Measurements from ENCODE around the gene FHIT.

Gene FHIT

DNA sequence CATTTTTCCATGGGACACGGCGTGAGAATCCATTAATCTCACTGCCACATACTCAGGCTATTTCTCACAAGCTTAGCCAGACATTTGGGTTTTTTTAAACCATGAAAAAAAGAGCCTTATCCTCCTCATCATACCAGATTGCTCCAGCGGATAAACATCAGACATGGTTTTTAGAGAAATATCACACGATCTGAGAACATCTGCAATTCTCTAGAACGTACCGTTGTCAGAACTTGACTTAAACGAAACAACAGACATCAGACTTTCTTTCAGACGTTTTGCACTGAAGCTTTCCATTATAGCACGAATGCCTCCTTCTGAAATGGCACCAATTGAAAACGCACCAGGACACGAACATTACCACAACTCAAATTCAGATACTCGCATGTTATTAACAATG, 1457.3 kb downstream of the FHIT start:
- DNase-seq, result no peak

DNA sequence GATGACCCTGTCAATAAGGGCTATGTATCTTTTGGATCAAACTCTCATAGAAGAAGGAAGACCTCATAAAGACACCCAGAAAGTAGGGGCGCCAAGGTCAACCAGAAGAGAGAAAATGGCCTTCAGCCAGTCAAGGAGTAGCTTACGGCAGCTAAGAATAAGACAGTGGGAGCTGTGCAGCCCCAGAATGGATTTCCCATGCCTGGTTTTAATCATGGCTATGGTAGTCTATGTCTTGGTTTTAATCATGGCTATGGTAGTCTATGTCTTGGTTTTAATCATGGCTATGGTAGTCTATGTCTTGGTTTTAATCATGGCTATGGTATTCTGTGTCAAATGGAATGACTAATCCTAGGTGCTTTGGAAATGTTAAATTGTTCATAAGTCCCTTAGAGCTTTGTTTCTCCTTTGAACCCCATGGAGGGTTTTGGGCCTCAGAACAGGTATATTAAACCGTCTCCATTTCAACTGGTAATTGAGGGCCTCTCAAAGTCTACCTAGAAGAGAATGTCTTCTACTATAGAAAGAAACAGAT, 1459.4 kb downstream of the FHIT start:
- no peak for DNase-seq

DNA sequence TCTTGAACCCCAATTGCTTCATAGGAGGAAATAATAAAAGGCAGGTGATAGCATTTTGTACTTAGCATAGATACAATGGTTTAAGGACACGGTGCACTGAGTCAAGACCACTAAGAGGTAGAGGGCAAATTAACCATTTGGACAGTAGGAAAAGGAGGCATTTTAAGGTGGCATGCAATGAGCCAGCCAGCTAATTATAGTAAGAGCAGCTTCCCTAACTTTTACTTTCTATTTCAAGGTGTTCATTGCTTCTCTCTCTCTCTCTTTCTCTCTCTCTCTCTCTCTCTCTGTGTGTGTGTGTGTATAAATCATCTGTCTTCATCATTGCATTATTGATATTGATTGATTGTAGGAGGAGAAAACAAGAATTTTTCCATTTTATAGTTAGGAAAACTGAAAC, 1461.0 kb downstream of the FHIT start:
- DNase-seq, result no peak

DNA sequence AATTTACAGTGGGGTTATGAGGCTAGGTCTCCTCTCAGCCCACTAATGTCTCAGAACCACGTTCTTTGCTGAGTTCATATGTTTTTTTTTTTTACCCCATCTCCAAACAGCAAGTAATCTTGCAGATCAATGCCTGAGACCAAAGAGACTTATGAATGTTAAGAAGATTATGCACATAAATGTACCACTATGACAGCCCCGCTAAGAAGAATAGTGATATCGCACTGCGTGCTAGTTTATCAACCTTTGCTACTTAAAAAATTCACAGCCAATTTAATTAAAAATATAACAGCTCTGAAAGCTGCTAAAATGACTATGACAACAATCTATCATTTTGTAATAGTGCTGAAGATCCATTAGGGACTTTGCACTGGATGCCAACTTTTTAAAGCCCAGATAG, 1462.5 kb downstream of the FHIT start:
- DNase-seq, result no peak

DNA sequence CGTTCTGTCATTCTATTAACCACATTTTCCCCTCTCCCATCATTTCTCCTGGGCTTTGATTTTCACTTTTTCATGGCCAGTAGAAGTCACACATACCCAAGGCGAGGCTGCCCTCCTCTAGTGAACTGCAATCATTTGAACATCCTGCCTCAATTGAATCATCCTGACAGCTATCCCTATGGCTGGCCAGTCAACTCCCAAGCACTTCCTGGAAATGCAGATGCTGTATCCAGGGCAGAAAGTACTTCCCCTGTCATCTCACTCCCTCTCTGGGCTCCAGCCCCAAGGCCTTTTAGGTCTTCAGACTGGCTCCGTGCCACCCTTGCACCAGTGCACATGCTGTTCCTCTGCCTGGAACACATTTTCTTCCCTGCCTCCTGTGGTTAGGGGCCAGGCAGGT, 1463.1 kb downstream of the FHIT start:
- no peak for DNase-seq

DNA sequence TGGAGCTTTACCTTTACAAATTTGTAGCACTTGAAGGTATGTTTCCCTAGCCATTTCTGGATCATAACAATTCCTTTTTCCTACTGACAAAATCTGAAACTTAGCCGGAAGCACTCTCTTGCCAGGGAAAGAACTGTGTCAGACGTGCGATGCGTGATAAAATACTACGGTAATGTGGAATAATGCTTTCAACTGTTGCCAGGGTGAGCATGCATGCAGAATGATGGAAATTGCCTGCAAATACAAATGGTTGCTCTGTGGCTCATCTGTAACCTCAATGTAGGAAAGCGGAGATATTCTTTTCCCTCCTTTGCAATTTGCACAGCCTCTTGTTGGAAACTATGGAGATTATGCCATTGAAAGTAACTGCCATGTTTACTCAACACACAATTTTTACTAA, 1464.9 kb downstream of the FHIT start:
- no peak for DNase-seq

DNA sequence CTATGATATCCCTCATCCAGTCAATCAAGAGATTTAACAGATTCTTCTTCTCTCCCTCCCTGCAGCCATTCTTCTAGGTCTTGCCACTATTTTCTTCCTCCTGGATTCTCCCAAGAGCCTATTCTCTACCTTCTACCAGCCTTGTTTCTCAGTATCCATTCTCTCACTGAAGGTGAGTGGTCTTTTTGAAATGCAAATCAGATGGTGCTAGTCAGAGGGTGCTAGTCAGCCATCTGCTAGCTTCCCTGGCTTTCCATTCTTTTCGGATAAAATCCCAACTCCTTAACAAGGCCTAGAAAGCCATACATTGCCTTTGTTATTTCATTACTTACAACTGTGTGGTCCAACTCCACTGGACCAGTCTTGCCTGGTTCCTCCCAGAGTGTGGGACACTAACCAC, 1467.1 kb downstream of the FHIT start:
- DNase-seq, result no peak

DNA sequence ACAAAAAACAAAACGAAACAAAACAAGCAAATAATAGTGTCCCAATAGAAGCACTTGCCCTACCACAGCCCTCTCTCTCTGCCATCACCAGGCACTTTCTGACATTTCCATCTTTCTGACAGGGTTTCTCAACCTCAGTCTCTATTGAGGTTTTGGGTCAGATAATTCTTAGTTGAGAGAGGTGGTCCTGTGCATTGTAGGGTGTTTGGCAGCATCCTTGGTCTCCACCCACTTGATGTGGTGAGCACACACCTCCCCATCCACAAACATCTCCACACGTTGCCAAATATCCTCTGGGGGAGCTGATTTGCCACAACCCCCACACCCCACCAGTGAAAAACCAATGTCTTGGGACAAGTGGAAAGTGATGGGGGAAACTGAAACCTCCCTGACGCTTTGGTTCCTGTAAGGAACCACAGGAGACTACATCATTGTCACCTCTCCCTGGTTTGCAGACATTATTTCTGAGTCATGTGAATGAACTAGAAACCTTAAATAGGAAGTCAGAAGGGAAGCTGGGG, 1467.7 kb downstream of the FHIT start:
- DNase-seq, result no peak

DNA sequence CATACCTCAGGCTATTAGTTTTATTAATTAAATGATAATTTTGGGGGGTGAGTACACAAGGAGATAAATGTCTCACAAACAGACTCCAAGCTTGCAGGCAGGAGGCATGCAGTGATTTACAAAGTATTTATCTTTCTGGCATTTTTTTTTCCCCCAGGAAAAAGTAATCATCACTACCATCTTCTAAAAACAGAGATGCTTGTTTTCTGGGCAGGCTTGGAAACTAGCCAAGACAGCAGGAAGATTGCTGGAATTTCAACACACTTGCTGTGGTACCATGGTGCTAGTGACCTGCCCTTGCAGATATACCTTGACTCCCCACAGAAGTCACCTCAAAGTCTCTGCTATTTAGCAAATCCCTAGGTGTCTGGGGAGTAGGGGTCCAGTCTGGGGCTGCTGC, 1468.6 kb downstream of the FHIT start:
- no peak for DNase-seq

DNA sequence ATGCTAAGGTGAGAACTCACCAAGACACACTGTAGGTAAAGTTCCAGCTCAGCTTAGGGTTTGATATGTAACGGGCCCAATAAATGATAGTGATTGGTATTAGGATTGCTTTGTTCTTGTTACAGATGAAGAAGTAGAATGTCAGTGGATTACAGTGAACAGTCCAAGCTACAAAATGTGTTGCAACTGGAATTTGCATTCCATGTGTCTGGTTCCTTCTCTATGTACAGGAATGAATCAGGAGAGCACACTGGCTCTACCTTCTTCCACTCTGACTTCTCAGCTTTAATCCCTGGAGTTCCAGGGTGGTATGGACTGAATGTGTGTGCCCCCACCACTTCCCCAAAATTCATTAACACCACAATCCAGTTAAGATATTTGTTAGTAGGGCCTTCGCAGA, 1471.0 kb downstream of the FHIT start:
- DNase-seq, result no peak

DNA sequence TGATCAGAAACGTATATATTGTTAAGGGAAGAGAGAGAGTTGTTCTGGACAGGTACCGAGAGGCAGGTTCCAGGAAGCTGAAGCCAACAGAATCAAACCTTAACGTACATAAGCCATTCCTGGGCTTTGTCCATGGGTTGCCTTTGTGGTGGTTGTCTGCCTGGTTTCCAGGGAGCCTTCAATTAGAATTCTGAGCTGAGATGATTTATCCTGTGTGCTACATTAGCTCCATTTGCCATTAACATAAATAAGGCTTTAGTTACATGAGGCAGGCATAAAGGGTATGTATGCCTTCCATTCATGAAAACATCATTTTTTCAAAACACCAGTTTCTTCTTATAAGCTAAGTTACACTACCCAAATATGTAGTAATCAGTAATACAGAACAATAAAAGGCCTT, 1472.0 kb downstream of the FHIT start:
- DNase-seq, result no peak

DNA sequence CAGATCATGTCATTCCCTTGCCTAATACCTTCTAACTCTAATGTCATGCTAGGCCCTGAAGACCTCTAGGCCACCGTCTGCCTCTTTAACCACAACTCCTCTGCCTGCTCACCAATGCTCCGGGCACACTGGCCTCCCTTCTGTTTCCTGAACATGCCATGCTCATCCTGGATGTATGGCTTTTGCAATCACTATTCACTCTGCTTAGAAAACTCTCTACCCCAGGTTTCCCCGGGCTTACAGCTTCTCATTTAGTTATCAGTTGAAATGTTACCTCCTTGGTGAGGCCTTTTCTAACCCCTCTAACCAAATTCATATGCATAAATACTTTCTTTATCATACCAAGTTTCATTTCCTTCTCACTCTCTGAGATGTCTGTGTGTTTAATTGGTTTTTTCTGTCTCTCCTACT, 1473.6 kb downstream of the FHIT start:
- DNase-seq, result no peak

DNA sequence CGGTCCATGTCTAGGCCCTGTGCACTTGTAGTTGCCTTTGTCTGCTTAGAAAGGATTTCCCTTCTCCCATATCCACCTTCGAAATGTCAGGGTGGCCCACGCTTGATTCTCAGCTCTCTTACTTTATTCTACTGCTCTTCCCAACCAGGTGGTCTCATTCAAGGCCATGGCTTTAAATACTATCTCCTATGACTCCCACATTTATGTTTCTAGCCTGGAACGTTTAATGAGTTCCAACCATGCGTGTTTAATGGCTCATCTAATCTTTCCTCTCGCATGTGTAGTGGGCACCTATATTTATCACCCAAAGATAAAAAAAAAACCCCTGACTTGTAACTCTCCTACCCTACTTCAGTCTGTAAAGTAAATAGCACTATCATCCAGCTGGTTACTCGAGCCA, 1474.2 kb downstream of the FHIT start:
- DNase-seq, result no peak

DNA sequence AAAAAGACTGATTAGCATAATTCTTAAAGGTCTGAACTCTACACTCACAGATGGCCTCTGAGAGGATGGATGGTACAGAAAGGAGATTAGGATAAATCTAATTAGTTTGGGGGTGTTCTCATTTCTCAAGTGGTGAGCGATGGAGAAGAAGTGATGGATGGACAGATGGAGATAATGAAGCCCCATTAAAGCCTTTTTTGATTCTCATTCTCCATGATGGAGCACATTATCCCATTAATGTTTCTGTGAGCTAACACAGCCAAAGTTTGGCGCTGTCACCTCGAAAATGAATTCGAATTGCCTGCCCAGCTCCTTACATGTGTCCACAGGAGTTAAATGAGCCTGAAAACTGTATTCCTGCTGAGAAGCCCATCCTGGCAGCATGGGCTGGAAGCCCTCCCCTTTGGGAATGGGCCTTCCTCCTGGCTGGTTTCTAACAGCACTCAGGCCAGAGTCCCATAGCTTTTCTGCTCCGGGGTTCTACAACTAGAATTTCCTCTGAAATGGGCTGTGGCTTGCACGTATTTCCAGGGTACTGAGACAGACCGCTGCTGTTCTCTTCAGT, 1475.4 kb downstream of the FHIT start:
- DNase-seq, result no peak

DNA sequence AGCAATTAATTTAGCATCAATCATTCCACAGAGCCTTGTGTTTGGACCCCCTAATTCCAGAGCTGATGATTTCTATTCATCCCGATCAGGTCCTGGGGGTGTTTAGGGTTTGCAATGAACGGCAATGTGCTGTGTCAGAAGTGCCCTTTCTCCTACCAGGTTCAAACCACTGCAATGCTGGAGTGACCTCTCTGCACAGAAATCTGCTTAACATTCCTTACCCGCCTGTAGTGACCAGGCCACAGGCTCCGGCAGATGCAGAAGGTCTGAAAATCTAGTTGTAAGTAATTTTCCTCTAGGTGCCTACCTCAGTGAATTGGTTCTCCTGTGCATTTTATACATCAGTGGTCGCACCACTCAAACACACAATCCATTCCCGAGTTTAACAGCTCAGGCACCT, 1476.1 kb downstream of the FHIT start:
- DNase-seq, result no peak

DNA sequence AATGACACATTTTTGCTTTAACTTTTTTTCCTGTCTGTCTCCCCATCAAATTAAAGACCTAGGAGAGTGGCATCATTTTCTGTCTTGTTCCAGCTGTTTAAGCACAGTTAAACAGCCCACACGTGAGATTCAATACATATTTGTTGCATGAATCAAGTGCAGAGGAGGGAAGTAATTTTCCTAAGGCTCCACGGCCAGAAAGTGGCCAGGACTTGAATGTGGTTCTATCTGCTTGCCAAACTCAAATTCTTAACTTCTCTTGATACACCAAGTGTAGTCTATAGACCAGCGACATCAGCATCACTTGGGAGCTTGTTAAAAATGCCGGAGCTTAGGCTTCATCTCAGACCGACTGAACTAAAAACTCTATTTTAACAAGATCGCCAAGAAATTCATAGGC, 1476.6 kb downstream of the FHIT start:
- no peak for DNase-seq

DNA sequence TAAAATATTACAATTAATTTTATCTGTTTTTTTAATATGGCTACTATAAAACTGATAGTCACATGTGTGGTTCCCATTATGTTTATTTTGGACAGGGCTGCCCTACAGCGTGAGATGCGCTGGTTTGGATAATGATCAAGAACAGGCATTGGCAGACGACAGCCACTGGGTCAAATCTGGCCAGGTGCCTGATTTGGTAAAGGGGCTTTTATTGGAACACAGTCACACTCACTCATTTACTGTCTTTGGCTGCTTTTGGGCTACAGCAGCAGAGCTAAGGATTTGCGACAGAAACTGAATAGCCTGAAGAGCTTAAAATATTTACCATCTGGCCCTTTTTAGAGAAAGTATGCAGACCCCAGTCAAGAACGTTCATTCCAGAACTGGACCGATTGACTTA, 1477.3 kb downstream of the FHIT start:
- no peak for DNase-seq

DNA sequence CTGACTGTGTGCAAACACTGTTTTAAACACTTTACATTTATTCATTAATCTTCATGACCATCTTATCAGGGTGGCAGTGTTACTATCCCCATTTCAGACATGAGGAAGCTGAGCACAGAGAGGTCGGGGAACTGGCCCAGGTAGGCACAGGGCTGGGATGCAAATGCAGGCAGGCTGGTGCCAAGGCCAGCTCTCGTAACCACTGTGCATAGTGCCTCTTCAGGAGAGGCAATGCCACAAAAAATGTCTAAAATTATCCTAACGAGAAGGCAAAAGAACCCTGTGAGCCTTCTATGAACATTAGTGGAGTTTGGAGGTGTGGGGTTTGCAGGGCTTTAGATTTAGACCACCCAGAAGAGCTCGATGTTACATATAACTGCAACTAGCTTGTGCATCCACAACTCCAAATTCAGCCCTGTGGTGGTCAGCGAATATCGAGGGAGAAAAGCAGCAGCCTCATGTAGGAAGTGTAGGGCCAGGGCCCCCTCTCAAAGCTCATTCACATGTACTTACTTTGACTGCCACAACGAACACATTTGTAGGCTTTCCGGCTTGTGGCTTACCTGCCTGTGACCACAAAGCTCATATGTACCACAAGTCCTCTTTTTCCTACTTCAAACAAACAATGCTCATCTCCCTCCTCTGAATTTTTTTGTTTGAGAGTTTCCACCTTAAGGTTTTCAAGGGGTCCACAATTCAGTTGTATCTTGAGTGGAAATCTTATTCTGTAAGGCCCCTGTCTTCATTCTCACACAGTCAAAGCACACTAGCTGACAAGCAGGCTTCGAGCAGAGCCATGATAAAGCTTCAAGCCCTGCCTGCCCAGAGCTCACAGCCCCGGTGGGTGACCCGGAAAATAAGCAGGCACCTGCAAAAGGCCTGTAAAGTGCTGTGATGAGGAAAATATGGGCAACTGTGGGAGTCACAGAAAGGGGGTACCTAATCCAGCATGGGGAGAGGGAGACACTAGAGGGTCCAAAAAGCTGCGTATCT, 1478.5 kb downstream of the FHIT start:
- no peak for DNase-seq

DNA sequence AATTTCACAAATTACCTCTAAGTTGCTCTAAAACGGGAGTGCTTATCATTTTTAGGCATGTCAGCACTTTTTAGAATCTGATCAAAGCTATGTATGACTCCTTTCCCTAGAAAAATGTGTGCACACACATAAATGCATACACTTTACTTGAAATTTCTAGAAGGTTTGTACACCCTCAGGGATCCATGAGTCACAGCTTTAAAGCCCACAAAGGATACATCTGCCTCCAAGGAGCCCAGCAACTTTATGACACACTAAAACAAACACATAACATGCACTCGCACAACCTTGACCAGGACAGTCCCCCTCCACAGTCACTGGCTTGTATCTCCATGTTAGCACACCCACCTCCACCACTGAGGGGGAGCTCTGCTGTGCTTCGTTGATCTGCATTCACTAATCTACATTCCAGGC, 1479.5 kb downstream of the FHIT start:
- DNase-seq, result no peak

DNA sequence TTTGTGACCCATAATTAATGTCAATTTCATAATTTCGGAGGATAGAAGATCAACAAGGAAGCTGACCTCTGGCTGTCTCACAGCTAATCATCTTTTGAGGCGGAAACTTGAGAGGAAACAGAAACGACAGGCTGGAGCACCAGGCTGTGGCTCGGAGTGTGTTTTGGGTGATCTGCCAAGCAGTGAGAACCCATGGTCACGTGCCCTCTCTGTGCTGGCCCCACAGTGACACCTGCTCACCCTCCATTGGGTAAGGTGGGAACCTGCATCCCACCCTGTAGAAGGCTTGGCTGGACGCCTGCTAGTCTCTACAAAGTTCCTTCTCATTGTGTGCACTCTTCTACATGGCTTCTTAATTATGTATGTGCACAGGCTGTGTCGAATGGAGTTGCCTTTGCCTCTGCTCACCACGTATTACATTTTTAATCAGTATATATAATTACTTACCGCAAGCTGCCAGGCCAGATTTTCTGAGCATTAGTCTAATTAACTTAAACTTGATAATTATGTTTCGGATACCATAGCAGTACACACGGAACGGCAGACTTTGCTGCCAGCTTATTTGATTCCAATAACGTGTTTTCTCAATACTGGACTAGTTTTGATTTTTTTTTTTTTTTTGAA, 1482.0 kb downstream of the FHIT start:
- no peak for DNase-seq

DNA sequence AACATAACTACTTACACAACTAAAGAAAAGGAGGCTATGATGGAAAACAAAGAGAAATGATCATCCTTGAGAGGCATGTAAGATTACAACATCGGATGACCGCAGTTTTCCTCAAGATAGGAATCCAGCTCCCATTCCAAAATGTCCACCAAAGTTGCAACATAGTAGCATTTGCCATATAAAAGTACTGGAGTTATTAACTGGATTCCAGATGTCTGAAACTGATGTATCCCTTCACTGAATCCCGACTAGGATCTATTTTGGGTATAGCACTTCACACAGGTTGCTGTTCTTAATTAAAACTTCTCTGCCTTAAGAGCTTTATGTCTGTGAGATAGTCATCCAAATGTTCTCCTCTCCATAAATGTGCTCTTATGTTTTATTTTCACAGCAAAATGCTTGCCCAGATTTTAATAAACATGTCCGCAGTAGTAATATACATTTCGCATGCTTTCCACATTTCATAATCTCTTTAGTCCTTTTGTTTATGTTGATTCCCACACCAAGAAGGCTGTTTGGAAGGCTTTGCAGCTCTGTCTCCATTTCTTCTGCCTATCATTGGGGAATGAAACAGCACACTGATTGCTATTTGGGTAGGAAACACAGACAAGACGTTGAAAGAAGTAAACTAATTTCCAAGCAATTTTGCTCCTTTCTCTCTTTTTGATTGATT, 1484.9 kb downstream of the FHIT start:
- no peak for DNase-seq

DNA sequence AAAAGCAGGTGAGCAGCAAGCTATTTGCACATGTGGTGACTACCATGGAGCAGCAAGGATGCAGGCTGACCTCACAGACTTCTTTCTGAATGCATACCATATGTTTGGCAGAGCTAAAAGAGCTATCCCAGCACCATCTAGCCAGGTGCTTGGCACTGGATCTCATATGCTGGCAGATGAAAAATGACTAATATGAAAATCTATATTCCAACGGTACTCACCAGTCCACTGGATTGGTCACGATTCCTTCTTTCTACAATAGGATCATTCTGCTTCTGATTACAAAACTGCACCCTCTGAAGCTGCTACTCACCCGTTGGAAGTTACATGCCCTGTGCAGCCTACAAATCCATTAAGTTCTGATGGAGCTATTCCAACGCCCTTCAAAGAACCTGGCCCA, 1487.1 kb downstream of the FHIT start:
- DNase-seq, result no peak

DNA sequence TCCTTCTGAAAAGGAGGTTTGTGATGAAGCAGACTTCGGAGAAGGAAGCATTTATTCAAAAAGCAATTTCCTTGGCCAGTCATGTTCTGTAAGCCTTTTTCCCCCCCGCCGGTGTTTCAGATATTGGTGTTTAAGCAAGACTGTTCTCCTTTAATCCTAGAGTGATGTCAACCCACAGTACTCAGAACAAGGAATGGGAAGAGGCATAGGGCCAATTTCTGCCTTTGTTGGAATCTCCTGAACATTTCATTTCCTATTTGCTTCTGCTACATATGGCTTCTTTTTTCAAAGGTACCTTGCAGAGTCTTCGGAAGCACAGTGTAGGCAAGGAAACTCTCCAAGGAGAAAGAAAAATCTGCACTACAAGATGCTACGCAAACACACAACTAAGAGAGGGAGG, 1488.3 kb downstream of the FHIT start:
- DNase-seq, result no peak

All from NCI-H1048 (cell line).